Suprapubic skin (tissue), 4 donors: ENCODE results near the gene GNB5. TPM values are rescaled to one million over a fixed set of nuclear protein-coding genes. Genes with fewer than 3 reads are reported as not detected.

Source experiments
- DNase-seq, 2 donors: peaks; one replicate each; pipeline ENCODE4 v3.0.0-alpha.2; 2019; ENCODE audit warnings: low spot score in 2 of 2
- H3K27ac ChIP-seq: fragments of 200-600 bp; sonication (generic); one replicate; pipeline ENCODE4 v1.5.1; 2019
- H3K27me3 ChIP-seq: fragments of 200-600 bp; sonication (generic); one replicate; pipeline ENCODE4 v1.5.1; 2019
- H3K36me3 ChIP-seq: fragments of 200-600 bp; sonication (generic); one replicate; pipeline ENCODE4 v1.5.1; 2019
- H3K4me1 ChIP-seq: fragments of 200-600 bp; sonication (generic); one replicate; pipeline ENCODE4 v1.5.1; 2019
- H3K4me3 ChIP-seq: fragments of 200-600 bp; sonication (generic); one replicate; pipeline ENCODE4 v1.5.1; 2019; ENCODE audit warnings: mild to moderate bottlenecking
- H3K9me3 ChIP-seq: fragments of 200-600 bp; sonication (generic); one replicate; pipeline ENCODE4 v1.5.1; 2019
- EP300 ChIP-seq: sonication (generic); formaldehyde crosslinking; IDR thresholded peaks from one replicate; pipeline ENCODE4 v1.6.1; 2017; ENCODE audit warnings: antibody characterized with exemption
- POLR2A ChIP-seq, 2 donors: fragments of 450-650 bp; IDR thresholded peaks; one replicate each; pipeline ENCODE4 v1.6.1; 2017; ENCODE audit warnings: antibody characterized with exemption in 2 of 2, mild to moderate bottlenecking in 2 of 2, moderate library complexity in 2 of 2
- POLR2AphosphoS5 ChIP-seq, 3 donors: sonication (generic); formaldehyde crosslinking; IDR thresholded peaks; one replicate each; pipeline ENCODE4 v1.6.1; 2017; ENCODE audit warnings: antibody characterized with exemption in 3 of 3
- WGBS: methylation state at CpG from one replicate; pipeline ENCODE4 v1.1.5; 2018; 5-methylcytosine and 5-hydroxymethylcytosine counted together
- total RNA-seq, 4 donors: library from RNA; depleted of rRNA; stranded (reverse); fragments of >200 nt; gene quantifications; one replicate each; pipeline ENCODE4 v1.1.0, GENCODE V29; 2016
- TF ChIP-seq, protein P1 (sequence below), 2 donors: fragments of 200-600 bp in 1 of 2; fragments of 450-650 bp in 1 of 2; sonication (generic) in 1 of 2; IDR thresholded peaks; one replicate each; pipeline ENCODE4 v1.5.1; 2016 to 2019; ENCODE audit warnings: antibody characterized with exemption in 2 of 2, mild to moderate bottlenecking in 1 of 2, moderate library complexity in 1 of 2

GNB5 gene
- total RNA-seq, 4 donors from 2014 or later = 17.1 to 30.8 (median 24.9) TPM

- Histone ChIP-seq H3K27me3 (no peaks in the 10 kb centered on the region), H3K9me3 (no peaks in the 10 kb centered on the region), H3K4me3 (no peak overlapping the region), H3K36me3 (peaks cover 7% of the 10 kb centered on the region), H3K4me1 (peaks cover 13% of the 10 kb centered on the region), H3K27ac (no peak overlapping the region)
- WGBS = 87% methylated on average over 4 of the region's 4 CpGs
- TF ChIP-seq POLR2A (IDR thresholded peaks at IDR 0.05) (no peak), POLR2AphosphoS5 (IDR thresholded peaks at IDR 0.05) (no peak), EP300 (no peak)
- TF ChIP-seq, protein P1, sequence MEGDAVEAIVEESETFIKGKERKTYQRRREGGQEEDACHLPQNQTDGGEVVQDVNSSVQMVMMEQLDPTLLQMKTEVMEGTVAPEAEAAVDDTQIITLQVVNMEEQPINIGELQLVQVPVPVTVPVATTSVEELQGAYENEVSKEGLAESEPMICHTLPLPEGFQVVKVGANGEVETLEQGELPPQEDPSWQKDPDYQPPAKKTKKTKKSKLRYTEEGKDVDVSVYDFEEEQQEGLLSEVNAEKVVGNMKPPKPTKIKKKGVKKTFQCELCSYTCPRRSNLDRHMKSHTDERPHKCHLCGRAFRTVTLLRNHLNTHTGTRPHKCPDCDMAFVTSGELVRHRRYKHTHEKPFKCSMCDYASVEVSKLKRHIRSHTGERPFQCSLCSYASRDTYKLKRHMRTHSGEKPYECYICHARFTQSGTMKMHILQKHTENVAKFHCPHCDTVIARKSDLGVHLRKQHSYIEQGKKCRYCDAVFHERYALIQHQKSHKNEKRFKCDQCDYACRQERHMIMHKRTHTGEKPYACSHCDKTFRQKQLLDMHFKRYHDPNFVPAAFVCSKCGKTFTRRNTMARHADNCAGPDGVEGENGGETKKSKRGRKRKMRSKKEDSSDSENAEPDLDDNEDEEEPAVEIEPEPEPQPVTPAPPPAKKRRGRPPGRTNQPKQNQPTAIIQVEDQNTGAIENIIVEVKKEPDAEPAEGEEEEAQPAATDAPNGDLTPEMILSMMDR (IDR thresholded peaks at IDR 0.05) = no peak
- DNase-seq = no peak
These were observed 50.5 kb downstream of the GNB5 start for GRCh38 chr15:52140646-52141045.

- Histone ChIP-seq H3K27me3 (no peaks in the 10 kb centered on the region), H3K36me3 (peaks cover 7% of the 10 kb centered on the region), H3K4me3 (no peak overlapping the region), H3K9me3 (no peaks in the 10 kb centered on the region), H3K4me1 (peaks cover 13% of the 10 kb centered on the region), H3K27ac (no peak overlapping the region)
- WGBS = 69% methylated on average over 17 of the region's 17 CpGs
- TF ChIP-seq, protein P1 (IDR thresholded peaks at IDR 0.05) = peak; percentile 67 to 70
- no peak for TF ChIP-seq POLR2A (IDR thresholded peaks at IDR 0.05)
- DNase-seq = peak; percentile 84 to 85
These were observed 51.4 kb downstream of the GNB5 start for GRCh38 chr15:52139599-52140462.

DNA sequence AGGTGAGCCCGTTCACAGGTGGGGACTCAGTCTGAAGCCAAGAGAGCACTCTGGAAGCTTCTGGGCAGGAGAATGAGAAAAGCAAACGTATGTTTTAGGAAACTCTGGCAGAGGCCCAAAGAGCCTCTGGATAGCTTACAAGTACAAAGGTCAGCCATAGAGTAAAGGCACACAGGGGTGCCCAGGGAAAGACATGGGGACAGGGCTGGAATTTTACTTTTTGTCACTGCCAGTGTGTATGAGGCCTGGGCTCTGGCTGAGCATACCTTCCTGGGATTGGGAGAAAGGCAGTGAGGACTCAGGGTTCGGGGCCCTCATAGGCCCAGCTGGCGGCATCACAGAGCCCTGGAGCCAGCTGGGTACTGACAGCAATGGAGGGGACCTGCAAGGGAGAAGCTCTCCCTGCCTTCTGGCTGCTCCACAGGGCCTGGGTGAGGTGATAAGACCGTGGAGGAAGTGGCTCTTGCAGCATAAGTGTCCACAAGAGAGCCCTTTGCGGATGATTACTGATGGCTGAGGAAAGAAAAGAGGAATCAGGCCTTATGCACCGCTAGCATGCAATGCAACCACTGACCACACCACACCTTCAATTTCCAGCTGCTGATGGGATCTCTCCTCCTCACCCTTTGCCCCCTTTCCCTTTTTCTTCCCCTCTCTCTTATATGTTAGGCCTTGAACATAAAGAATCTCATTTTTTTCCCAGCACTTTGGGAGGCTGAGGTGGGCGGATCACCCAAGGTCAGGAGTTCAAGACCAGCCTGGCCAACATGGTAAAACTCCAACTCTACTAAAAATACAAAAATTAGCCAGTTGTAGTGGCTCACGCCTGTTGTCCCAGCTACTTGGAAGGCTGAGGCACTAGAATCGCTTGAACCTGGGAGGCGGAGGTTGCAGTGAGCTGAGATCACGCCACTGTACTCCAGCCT lies 53.5 kb downstream of the GNB5 start:
- TF ChIP-seq, protein P1 (IDR thresholded peaks at IDR 0.05) = no peak
- no peak for DNase-seq

GRCh38 chr15:52136442-52136980 lies 54.7 kb downstream of the GNB5 start:
- TF ChIP-seq, protein P1 (IDR thresholded peaks at IDR 0.05) = no peak
- TF ChIP-seq POLR2A (IDR thresholded peaks at IDR 0.05) = no peak
- Histone ChIP-seq H3K4me1 (peaks cover 13% of the 10 kb centered on the region), H3K27me3 (no peaks in the 10 kb centered on the region), H3K4me3 (no peak overlapping the region), H3K36me3 (peaks cover 11% of the 10 kb centered on the region), H3K27ac (no peak overlapping the region), H3K9me3 (no peaks in the 10 kb centered on the region)
- WGBS = 65% methylated on average over 5 of the region's 6 CpGs
- DNase-seq = no peak

More for the DNA sequence above, 53.5 kb downstream of the GNB5 start:
- no peaks in the 10 kb centered on the region for H3K27me3 ChIP-seq
- H3K9me3 ChIP-seq = no peaks in the 10 kb centered on the region
- H3K4me3 ChIP-seq = no peak overlapping the region
- 89% methylated on average over 12 of the region's 12 CpGs for WGBS
- H3K4me1 ChIP-seq = peaks cover 13% of the 10 kb centered on the region
- no peak overlapping the region for H3K27ac ChIP-seq
- H3K36me3 ChIP-seq = peaks cover 7% of the 10 kb centered on the region
